Measurements from ENCODE around the gene CFB.

- TF ChIP-seq POLR2AphosphoS5 (IDR thresholded peaks at IDR 0.05; ENCODE audit: low read depth, low read length) (no peak), CTCF (IDR thresholded peaks at IDR 0.05) (no peak), TCF7L2 (IDR thresholded peaks at IDR 0.05; ENCODE audit: low read depth, low read length) (no peak), SIN3A (IDR thresholded peaks at IDR 0.05; ENCODE audit: borderline replicate concordance, insufficient read depth, low read depth, low read length) (no peak), REST (IDR thresholded peaks at IDR 0.05; ENCODE audit: insufficient read depth in 1 of 2, low read depth in 2 of 2, low read length in 1 of 2) (no peak)
These were observed 17.3 kb upstream of the CFB start for GRCh38 chr6:31928672-31928939.

All from Panc1 (cell line).